HG02943 (cell line): ENCODE measurements around the gene SRRM1.
"Not testable (repeated sequence)": the region's sequence is repeated elsewhere in the genome, so short reads cannot be mapped to it uniquely, and the experiment has no call there.

Experiments
- ATAC-seq: cut with Tn5 transposase; IDR thresholded peaks from one replicate; pipeline ENCODE4 v1.9.1; 2021; ENCODE audit warnings: mild to moderate bottlenecking, low read depth, moderate library complexity; ENCODE audit not compliant: unreplicated experiment

Gene SRRM1

DNA sequence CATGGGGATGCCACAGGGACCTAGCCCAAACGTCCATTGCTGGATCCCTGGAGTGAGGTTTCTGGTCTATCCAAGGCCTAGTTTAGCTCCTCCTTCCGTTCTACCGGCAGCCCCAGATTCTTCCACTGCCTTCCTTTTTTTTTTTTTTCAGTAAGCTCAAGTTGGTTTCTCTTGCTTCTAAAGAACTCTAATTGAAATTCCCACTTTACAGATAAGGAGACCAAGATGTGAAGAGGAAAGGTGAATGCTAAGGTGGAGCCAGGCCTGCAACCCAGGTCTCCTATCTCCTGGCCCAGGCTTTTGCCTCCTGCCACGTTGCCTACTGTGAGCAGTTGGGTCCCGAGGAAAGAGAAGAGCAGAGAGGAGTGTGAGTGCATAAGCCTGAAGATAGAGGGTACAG lies 70.6 kb downstream of the SRRM1 start:
- no peak for ATAC-seq

DNA sequence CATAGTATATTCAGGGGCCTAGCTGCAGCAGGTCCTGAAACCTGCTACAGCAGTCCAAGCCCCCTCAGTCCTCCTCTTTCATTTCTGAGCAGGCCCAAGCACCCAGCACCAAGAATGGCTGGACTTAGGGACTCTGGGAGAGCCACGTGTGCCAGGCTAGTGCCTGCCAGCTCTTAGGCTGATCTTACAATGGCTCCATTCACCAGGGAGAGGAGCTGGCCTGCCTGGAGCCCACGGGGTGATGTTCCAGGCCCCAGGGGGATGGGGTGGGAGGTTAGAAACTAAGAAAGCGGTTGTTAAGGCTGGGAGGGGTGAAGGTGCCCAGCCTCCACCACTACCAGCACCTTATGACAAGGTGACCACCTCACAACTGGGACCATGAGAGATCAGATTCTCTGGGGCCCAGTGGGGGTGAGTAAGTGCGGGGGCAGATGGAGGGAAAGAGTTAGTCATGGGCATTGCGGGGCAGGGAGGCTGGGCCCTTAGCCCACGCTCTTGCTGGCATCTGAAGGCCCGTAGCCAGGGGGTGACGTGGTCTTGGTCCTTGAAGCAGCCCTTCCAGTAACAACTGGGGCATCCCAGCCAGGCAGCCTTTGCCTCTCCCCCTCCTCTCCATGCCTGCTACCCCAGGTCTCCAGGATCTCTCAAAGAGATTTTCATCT lies 71.9 kb downstream of the SRRM1 start:
- ATAC-seq: no peak

DNA sequence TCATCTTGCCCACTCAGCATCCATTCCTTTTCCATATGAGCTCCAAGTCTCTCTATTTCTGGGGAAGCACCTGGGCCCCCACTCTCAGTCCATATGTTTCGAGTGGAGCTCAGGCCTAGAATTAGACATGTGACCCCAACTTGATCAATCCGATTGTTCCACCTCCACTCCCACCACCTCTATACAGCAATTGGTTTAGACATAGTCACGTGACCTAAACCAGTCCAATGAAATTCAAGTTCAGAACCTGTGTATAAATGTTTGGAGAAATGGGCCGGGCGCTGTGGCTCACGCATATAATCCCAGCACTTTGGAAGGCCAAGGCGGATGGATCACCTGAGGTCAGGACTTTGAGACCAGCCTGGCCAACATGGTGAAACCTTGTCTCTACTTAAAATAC lies 72.6 kb downstream of the SRRM1 start:
- ATAC-seq: no peak

DNA sequence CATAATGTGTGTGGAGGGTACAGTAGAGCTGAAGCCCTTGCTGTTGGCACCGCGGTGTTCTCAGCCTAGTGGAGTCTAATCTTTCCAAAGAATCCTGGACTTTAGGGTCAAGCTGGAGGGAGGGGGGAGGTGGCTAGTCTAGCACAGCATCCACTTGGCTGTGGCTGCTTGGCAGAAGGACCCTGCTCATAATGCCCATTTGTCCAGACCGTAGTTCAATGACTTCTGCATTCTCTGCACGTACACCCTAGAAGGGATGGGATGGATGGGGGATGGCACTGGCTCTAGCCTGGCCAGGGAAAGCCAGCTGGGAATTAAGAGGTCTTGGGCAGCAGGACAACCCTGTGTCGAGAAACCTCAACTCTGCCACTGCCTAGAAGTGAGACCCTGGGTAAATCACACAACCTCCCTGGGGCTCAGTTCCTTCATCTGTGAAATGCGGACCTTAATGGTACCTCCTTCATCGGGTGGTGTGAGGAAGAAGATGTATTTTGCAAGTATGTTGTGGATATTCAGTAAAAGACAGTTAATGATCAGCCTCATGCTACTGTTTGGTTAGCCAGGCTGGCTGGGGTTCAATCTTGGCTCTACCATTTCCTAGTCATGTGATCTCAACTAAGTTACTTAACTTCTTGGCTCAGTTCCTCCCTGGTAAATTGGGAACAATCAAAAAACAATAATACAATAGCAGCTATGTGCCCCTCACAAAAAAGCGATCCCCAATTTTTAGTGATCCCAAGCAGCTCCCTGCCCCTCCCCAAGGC lies 75.0 kb downstream of the SRRM1 start:
- ATAC-seq: no peak

DNA sequence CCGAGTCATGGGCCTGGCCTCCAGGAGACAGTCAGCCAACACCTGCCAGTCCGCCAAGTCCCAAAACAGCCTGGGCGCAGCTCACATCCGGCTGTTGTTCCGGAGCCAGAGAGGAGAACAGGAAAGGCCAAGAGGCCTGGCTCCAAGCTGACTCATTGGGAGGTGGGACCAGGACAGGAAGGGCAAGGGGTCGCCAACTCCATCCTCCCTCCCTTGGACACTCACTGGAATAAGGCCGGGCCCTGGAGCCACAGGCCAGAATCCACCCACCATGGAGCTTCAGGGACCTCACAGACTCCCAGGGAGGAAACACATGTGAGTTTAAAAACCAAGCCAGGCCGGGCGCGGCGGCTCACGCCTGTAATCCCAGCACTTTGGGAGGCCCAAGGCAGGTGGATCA lies 77.0 kb downstream of the SRRM1 start:
- ATAC-seq: no peak

DNA sequence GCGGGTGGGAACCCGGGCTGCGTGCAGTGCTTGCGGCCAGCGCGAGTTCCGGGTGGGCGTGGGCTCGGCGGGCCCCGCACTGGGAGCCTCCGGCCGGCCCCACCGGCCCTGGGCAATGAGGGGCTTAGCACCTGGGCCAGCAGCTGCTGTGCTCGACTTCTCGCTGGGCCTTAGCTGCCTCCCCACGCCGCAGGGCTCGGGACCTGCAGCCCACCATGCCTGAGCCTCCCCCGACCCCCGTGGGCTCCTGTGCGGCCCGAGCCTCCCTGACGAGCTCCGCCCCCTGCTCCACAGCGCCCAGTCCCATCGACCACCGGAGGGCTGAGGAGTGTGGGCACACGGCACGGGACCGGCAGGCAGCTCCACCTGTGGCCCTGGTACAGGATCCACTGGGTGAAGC lies 78.4 kb downstream of the SRRM1 start:
- no peak for ATAC-seq

DNA sequence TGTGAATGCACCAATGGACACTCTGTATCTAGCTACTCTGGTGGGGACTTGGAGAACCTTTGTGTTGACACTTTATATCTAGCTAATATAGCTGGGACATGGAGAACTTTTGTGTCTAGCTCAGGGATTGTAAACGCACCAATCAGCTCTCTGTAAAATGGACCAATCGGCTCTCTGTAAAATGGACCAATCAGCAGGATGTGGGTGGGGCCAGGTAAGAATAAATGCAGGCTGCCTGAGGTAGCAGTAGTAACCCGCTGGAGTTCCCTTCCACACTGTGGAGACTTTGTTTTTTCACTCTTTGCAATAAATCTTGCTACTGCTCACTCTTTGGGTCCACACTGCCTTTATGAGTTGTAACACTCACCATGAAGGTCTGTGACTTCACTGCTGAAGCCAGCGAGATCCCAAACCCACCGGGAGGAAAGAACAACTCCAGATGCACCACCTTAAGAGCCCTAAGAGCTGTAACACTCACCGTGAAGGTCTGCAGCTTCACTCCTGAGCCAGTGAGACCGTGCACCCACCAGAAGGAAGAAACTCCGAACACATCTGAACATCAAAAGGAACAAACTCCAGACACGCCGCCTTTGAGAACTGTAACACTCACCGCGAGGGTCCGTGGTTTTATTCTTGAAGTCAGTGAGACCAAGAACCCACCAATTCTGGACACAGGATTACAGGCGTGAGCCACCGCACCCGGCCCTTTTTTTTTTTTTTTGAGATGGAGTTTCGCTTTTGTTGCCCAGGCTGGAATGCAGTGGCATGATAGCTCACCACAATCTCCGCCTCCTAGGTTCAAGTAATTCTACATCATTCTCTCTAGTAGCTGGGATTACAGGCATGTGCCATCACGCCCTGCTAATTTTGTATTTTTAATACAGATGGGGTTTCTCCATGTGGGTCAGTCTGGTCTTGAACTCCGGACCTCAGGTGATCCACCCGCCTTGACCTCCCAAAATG lies 79.3 kb downstream of the SRRM1 start:
- not testable (repeated sequence) for ATAC-seq
